Vagina (tissue), 2 donors: ENCODE data around the gene CD151. TPM values are rescaled to one million over a fixed set of nuclear protein-coding genes. Genes with fewer than 3 reads are reported as not detected.

ENCODE experiments used
- DNase-seq, 2 donors: peaks; one replicate each; pipeline ENCODE4 v3.0.0-alpha.2; 2017; ENCODE audit errors: extremely low spot score in 2 of 2
- H3K27ac ChIP-seq: fragments of 200-600 bp; sonication (generic); one replicate; pipeline ENCODE4 v1.5.1; 2019
- H3K27me3 ChIP-seq: fragments of 200-600 bp; sonication (generic); one replicate; pipeline ENCODE4 v1.5.1; 2019
- H3K36me3 ChIP-seq, 2 donors: fragments of 200-600 bp; sonication (generic); one replicate each; pipeline ENCODE4 v1.5.1; 2017 to 2019
- H3K4me1 ChIP-seq: fragments of 200-600 bp; sonication (generic); one replicate; pipeline ENCODE4 v1.5.1; 2019
- H3K4me3 ChIP-seq, 2 donors: fragments of 200-600 bp; sonication (generic); 1 replicate in 1 of 2; 2 replicates in 1 of 2; pipeline ENCODE4 v1.5.1; 2016 to 2019
- H3K9me3 ChIP-seq: fragments of 200-600 bp; sonication (generic); one replicate; pipeline ENCODE4 v1.5.1; 2019
- POLR2A ChIP-seq, 2 donors: fragments of 450-650 bp; IDR thresholded peaks; one replicate each; pipeline ENCODE4 v1.6.1; 2017; ENCODE audit warnings: antibody characterized with exemption in 2 of 2, mild to moderate bottlenecking in 2 of 2, moderate library complexity in 2 of 2
- POLR2AphosphoS5 ChIP-seq, 2 donors: sonication (generic); formaldehyde crosslinking; IDR thresholded peaks; one replicate each; pipeline ENCODE4 v1.9.0; 2017; ENCODE audit warnings: antibody characterized with exemption in 2 of 2, mild to moderate bottlenecking in 2 of 2, low read depth in 1 of 2; ENCODE audit not compliant: insufficient read depth in 1 of 2
- intact Hi-C: fragments of 100-400 bp; cut with DNase I; formaldehyde crosslinking; loops from one replicate; pipeline ENCODE4 v1.15.1; 2023
- total RNA-seq: library from RNA; depleted of rRNA; stranded (reverse); fragments of >200 nt; gene quantifications from one replicate; pipeline ENCODE4 v1.2.3, GENCODE V29; 2016
- TF ChIP-seq, protein P1 (sequence below), 3 experiments: fragments of 450-650 bp in 2 of 3; fragments of 200-600 bp in 1 of 3; sonication (generic) in 1 of 3; IDR thresholded peaks; one replicate each; pipeline ENCODE4 v1.5.1; 2017 to 2019; ENCODE audit warnings: antibody characterized with exemption in 3 of 3, mild to moderate bottlenecking in 2 of 3, moderate library complexity in 2 of 3

Gene CD151
- 150 TPM for total RNA-seq

DNA sequence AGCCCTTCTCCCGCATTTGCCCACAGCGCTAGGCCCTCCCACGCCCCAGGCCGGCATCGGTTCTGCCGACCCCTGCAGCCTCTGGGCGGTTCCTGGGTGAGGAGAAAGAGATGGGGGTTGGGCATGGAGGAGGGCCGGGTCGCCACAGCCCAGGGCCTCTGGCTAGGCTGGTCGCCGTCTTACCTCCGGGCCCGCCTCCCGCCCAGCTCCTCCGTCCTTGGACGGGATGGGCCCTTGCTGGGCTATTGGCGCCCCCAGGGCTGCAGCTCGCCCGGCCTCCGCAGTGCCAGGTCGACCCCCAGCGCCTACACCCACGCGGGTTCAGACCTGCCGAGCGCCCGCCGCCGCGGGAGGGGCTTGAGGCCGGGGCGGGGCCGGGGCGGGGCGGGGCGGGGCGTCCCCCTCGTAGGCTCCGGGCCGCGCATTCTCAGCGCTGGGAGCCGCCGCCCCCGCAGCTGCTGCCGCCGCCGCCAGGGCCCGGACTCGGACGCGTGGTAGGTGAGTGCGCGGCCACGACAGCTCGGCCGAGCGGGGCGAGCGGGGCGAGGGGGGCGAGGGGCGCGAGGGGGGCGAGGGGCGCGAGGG is at the start of gene CD151:
CD151 (plus strand) TSS at position 424 of the 585 bp plus-strand sequence. CDS start 3,118 bp downstream, outside the sequence.
- Histone ChIP-seq H3K4me3 (peak within 1 kb of the TSS; percentile 66 to 94), H3K27me3 (no peaks in the 10 kb centered on the region), H3K9me3 (no peaks in the 10 kb centered on the region), H3K36me3 (peaks cover 0 to 18% of the 10 kb centered on the region in 2 donors), H3K27ac (peak within 1 kb of the TSS; percentile 88), H3K4me1 (peaks cover 84% of the 10 kb centered on the region)
- TF ChIP-seq POLR2AphosphoS5 (IDR thresholded peaks at IDR 0.05; ENCODE audit: insufficient read depth in 1 of 2, low read depth in 1 of 2) (no peak), POLR2A (IDR thresholded peaks at IDR 0.05) (no peak)
- TF ChIP-seq, protein P1, sequence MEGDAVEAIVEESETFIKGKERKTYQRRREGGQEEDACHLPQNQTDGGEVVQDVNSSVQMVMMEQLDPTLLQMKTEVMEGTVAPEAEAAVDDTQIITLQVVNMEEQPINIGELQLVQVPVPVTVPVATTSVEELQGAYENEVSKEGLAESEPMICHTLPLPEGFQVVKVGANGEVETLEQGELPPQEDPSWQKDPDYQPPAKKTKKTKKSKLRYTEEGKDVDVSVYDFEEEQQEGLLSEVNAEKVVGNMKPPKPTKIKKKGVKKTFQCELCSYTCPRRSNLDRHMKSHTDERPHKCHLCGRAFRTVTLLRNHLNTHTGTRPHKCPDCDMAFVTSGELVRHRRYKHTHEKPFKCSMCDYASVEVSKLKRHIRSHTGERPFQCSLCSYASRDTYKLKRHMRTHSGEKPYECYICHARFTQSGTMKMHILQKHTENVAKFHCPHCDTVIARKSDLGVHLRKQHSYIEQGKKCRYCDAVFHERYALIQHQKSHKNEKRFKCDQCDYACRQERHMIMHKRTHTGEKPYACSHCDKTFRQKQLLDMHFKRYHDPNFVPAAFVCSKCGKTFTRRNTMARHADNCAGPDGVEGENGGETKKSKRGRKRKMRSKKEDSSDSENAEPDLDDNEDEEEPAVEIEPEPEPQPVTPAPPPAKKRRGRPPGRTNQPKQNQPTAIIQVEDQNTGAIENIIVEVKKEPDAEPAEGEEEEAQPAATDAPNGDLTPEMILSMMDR (IDR thresholded peaks at IDR 0.05), result no peak
- intact Hi-C loops, result no loop called here
- no peak for DNase-seq

DNA sequence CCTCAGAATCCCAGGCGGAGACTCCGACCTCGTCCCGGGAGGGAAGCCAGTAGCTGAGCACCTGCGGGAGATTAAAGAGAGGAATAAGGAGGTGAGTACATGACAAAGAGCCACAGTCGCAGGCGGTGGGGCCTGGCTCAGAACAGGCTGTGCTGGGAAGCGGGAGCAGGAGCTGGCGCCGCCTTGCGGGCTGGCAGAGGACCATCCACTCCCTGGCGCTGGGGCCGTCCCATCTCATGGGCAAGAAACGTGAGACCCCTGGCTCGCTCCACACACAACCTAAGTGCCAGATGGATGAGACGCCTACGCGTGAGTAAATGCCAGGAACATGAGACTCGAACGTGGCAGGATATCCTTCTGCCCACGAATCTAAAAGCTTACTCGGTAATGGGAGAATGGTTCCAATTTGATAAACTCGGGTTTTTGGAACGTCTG is 49.2 kb upstream of the CD151 start:
- no peaks in the 10 kb centered on the region for H3K27me3 ChIP-seq
- H3K4me1 ChIP-seq, result peaks cover 22% of the 10 kb centered on the region
- TF ChIP-seq, protein P1 (IDR thresholded peaks at IDR 0.05), result peak; percentile 17 to 59 (median 21)
- TF ChIP-seq POLR2A (IDR thresholded peaks at IDR 0.05), result no peak
- peak; percentile 60 to 64 for TF ChIP-seq POLR2AphosphoS5 (IDR thresholded peaks at IDR 0.05; ENCODE audit: insufficient read depth in 1 of 2, low read depth in 1 of 2)
- peak overlapping the region; percentile 50 for H3K27ac ChIP-seq
- H3K9me3 ChIP-seq, result no peaks in the 10 kb centered on the region
- intact Hi-C loops, result no loop called here
- DNase-seq, result no peak
- no peaks in the 10 kb centered on the region for H3K36me3 ChIP-seq
- no peak overlapping the region for H3K4me3 ChIP-seq

DNA sequence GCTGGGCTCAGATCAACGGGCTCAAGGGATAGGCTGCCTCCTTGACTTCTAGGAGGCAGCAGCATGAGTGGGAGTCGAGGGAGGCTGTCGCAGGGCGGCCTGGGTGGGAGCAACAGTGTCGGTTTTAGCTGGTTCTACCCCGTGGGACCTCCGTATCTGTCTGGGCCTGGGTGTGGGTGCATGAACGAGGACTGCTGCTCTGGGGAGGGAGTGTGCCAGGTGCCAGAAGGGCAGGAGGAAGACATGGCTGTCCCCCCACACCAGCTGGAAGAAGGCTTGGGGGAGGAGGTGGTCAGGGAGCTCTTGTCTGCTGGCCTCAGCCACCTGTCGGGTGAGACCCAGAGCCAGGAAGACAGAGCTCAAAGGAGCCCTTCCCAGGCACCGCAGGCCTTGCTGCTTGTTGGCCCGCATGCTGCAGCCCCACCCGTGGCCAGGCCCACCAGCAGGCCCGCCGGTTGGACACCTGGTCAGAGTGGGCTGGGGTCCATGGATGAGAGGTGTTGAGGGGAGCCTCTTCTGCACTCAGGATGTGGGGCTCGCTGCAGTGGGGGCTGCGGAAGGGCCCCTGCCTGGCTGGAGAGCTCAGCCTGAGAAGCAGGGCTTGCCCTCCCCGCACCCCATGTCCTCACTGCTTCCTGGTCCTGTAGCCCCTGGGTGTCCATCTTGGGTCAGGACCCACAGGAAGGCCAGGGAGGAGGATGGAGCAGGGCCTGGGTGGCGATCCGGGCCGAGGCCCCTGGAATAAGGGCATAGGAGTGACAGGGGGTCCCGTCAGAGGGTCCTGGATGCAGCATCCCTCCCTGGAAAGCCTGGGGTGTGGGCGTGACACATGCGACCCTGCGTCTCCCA is 46.3 kb upstream of the CD151 start:
- H3K4me3 ChIP-seq, result no peak overlapping the region

DNA sequence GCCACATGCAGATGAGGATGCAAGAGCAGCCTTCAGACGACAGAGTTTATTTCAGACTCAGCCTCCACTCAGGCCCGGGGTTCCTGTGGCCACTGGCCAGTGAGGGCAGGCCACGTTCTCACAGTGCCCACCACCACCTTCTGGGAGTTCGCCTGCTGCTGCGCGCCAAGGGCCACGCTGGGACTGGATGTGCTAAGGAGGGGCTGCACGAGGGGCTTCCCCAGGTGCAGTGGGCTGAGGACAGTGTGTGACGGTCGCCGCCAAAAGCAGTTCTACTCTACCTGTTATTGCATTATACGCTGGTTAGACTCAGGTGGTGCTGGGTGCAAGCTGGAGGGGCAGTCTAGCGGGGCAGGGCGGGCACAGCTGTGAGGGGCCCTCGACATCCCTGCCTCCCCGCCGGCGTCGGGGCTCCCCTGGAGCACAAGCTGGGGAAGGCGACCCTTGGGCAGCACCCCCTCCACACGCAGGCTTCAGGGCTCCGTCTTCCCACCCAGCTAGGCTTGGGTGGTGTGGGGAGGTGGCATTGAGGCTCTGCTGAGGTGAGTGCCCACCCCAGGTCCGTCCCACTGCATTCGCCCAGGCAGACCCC is 45.6 kb upstream of the CD151 start:
- H3K9me3 ChIP-seq, result no peaks in the 10 kb centered on the region
- TF ChIP-seq, protein P1 (IDR thresholded peaks at IDR 0.05), result no peak
- TF ChIP-seq POLR2AphosphoS5 (IDR thresholded peaks at IDR 0.05; ENCODE audit: insufficient read depth in 1 of 2, low read depth in 1 of 2), result no peak
- TF ChIP-seq POLR2A (IDR thresholded peaks at IDR 0.05), result no peak
- intact Hi-C loops, result no loop called here

More for the DNA sequence above, 46.3 kb upstream of the CD151 start:
- no peak for TF ChIP-seq POLR2AphosphoS5 (IDR thresholded peaks at IDR 0.05; ENCODE audit: insufficient read depth in 1 of 2, low read depth in 1 of 2)
- no peak for TF ChIP-seq POLR2A (IDR thresholded peaks at IDR 0.05)
- TF ChIP-seq, protein P1 (IDR thresholded peaks at IDR 0.05), result no peak
- no peaks in the 10 kb centered on the region for H3K36me3 ChIP-seq
- DNase-seq, result no peak
- H3K27ac ChIP-seq, result no peak overlapping the region
- intact Hi-C loops, result no loop called here
- H3K27me3 ChIP-seq, result no peaks in the 10 kb centered on the region
- no peaks in the 10 kb centered on the region for H3K9me3 ChIP-seq
- peaks cover 32% of the 10 kb centered on the region for H3K4me1 ChIP-seq

More for the DNA sequence above, 45.6 kb upstream of the CD151 start:
- no peak for DNase-seq
- H3K4me1 ChIP-seq, result peaks cover 30% of the 10 kb centered on the region
- H3K27me3 ChIP-seq, result no peaks in the 10 kb centered on the region
- no peak overlapping the region for H3K27ac ChIP-seq
- H3K4me3 ChIP-seq, result no peak overlapping the region
- no peaks in the 10 kb centered on the region for H3K36me3 ChIP-seq
